K562 (cell line): Measurements from ENCODE around the gene FBXO10. TPM values are rescaled to one million over a fixed set of nuclear protein-coding genes. Genes with fewer than 3 reads are reported as not detected.
A peak's percentile ranks its signal among the peaks of the same experiment; 100 is the strongest.

Experiments
- ATAC-seq: fragments of 200-7000 bp; cut with Tn5 transposase; 3 replicates; pipeline ENCODE4 v1.9.1; 2020; ENCODE audit warnings: moderate library complexity
- BruUV-seq: library from RNA; stranded (reverse); fragments of 400-500 nt; replicated peaks from 2 replicates; lab custom pipeline; 2021; lab: Mats Ljungman, UMichigan
- CTCF ChIA-PET: fragments of 300-600 bp; formaldehyde crosslinking; extraction: SDS; loops from one replicate; lab custom pipeline; 2021; ENCODE audit warnings: low intra/inter-chr PET ratio; lab: Yijun Ruan, JAX
- POLR2A ChIA-PET: fragments of 300-600, 350-650 bp; sonication (Branson Sonifier 250); formaldehyde crosslinking; extraction: SDS; loops from one replicate; lab custom pipeline; 2021; ENCODE audit warnings: antibody characterized with exemption, inconsistent platforms; lab: Yijun Ruan, JAX
- DNase-seq, 4 experiments: peaks; one replicate each; pipeline versions ENCODE4 v3.0.0 to v3.0.0-alpha.2; 2011 to 2018; ENCODE audit warnings: low spot score in 3 of 4, mixed read lengths in 3 of 4; ENCODE audit errors: extremely low read depth in 1 of 4
- FAIRE-seq: peaks from 2 replicates; lab custom pipeline; 2011; peaks lifted over from hg19 to GRCh38; lab: Jason Lieb, UNC
- H2AFZ ChIP-seq: 2 replicates; pipeline ENCODE4 v1.6.0; 2011; ENCODE audit warnings: low read depth, low read length, control low read depth, inconsistent platforms
- H3K27ac ChIP-seq: fragments of 200-600 bp; 3 replicates; pipeline ENCODE4 v1.8.0; 2011; ENCODE audit warnings: low read depth, mild to moderate bottlenecking, control low read depth, inconsistent platforms, low read length, moderate library complexity, mixed read lengths; ENCODE audit errors: extremely low read depth
- H3K27me3 ChIP-seq, 2 experiments: fragments of 300-600 bp in 1 of 2; 2 replicates in 1 of 2; 3 replicates in 1 of 2; pipeline versions ENCODE4 v1.6.0 to v1.8.0; 2011; ENCODE audit warnings: inconsistent platforms in 2 of 2, low read length in 2 of 2, mild to moderate bottlenecking in 1 of 2, mixed read lengths in 1 of 2, moderate library complexity in 1 of 2; ENCODE audit not compliant: control insufficient read depth in 2 of 2, insufficient read depth in 2 of 2
- H3K36me3 ChIP-seq: fragments of 300-600 bp; 3 replicates; pipeline ENCODE4 v1.8.0; 2011; ENCODE audit warnings: mild to moderate bottlenecking, low read length, inconsistent platforms; ENCODE audit not compliant: control insufficient read depth, insufficient read depth
- H3K4me1 ChIP-seq, 2 experiments: fragments of 200-600 bp in 1 of 2; replicated peaks in 1 of 2; 2 replicates in 1 of 2; 3 replicates in 1 of 2; pipeline versions ENCODE4 v1.5.1 to v1.8.0; 2011; ENCODE audit warnings: inconsistent platforms in 2 of 2, low read length in 2 of 2, mild to moderate bottlenecking in 1 of 2, mixed read lengths in 1 of 2, moderate library complexity in 1 of 2; ENCODE audit not compliant: control insufficient read depth in 2 of 2, insufficient read depth in 2 of 2
- H3K4me2 ChIP-seq: 2 replicates; pipeline ENCODE4 v1.6.1; 2011; ENCODE audit warnings: low read length, control low read depth, inconsistent platforms, mixed read lengths; ENCODE audit not compliant: insufficient read depth
- H3K4me3 ChIP-seq: fragments of 200-600 bp; sonication (generic), shearing (Covaris generic); 2 replicates; pipeline ENCODE4 v1.5.1; 2016; ENCODE audit warnings: control low read depth, inconsistent platforms
- H3K79me2 ChIP-seq: fragments of 200-600 bp; 3 replicates; pipeline ENCODE4 v1.8.0; 2011; ENCODE audit warnings: low read length, inconsistent platforms; ENCODE audit not compliant: control insufficient read depth, insufficient read depth
- H3K9ac ChIP-seq, 2 experiments: 2 replicates each; pipeline versions ENCODE4 v1.6.0 to v1.6.1; 2011; ENCODE audit warnings: low read depth in 2 of 2, low read length in 2 of 2, control low read depth in 1 of 2, inconsistent platforms in 1 of 2, mild to moderate bottlenecking in 1 of 2, mixed read lengths in 1 of 2; ENCODE audit not compliant: insufficient read depth in 1 of 2
- H3K9me1 ChIP-seq: one replicate; pipeline ENCODE4 v1.6.0; 2011; ENCODE audit warnings: inconsistent platforms, mild to moderate bottlenecking, low read length, moderate library complexity; ENCODE audit not compliant: control insufficient read depth, insufficient read depth
- H3K9me3 ChIP-seq: replicated peaks from 2 replicates; pipeline ENCODE4 v1.5.1; 2011; ENCODE audit warnings: low read depth, low read length, inconsistent platforms; ENCODE audit not compliant: control insufficient read depth, insufficient read depth
- H4K20me1 ChIP-seq: replicated peaks from 2 replicates; pipeline ENCODE4 v1.6.1; 2011; ENCODE audit warnings: low read length, inconsistent platforms, mixed read lengths; ENCODE audit not compliant: control insufficient read depth, insufficient read depth
- CREB1 ChIP-seq, 2 experiments: sonication (generic) in 1 of 2; formaldehyde crosslinking in 1 of 2; IDR thresholded peaks; 2 replicates each; pipeline versions ENCODE4 v1.6.1 to v1.8.0; 2012 to 2022; ENCODE audit warnings: inconsistent platforms in 1 of 2, mild to moderate bottlenecking in 1 of 2, missing genetic modification reagents in 1 of 2, moderate library complexity in 1 of 2
- FOSL1 ChIP-seq: fragments of 200-800 bp; sonication (Bioruptor generic); conservative IDR thresholded peaks from 2 replicates; pipeline ENCODE4 v1.6.1; 2016; ENCODE audit warnings: missing genetic modification characterization, missing compliant biosample characterization
- FOXK2 ChIP-seq, 2 experiments: fragments of 450-650 bp; IDR thresholded peaks in 1 of 2; conservative IDR thresholded peaks in 1 of 2; 2 replicates each; pipeline ENCODE4 v1.6.1; 2016; ENCODE audit warnings: low read depth in 2 of 2, mild to moderate bottlenecking in 1 of 2
- GABPA ChIP-seq: fragments of 200-800 bp; sonication (Bioruptor generic); conservative IDR thresholded peaks from 2 replicates; pipeline ENCODE4 v1.6.1; 2016; ENCODE audit warnings: low read depth, missing genetic modification characterization, missing compliant biosample characterization
- HDAC2 ChIP-seq: fragments of 450-650 bp; IDR thresholded peaks from 2 replicates; pipeline ENCODE4 v1.6.1; 2016; ENCODE audit warnings: mild to moderate bottlenecking
- HMGXB4 ChIP-seq: sonication (generic); formaldehyde crosslinking; IDR thresholded peaks from 2 replicates; pipeline ENCODE4 v1.8.1; 2023; ENCODE audit warnings: mild to moderate bottlenecking, missing genetic modification reagents
- MAFG ChIP-seq: fragments of 450-650 bp; conservative IDR thresholded peaks from 2 replicates; pipeline ENCODE4 v1.6.1; 2016; ENCODE audit warnings: missing genetic modification characterization, missing compliant biosample characterization
- NCOA6 ChIP-seq: fragments of 450-650 bp; IDR thresholded peaks from 2 replicates; pipeline ENCODE4 v1.6.1; 2017; ENCODE audit warnings: mild to moderate bottlenecking
- NFE2L1 ChIP-seq: fragments of 450-650 bp; IDR thresholded peaks from 2 replicates; pipeline ENCODE4 v1.6.1; 2016; ENCODE audit warnings: missing genetic modification characterization, low read depth, mild to moderate bottlenecking, missing compliant biosample characterization, moderate library complexity, borderline replicate concordance
- PURB ChIP-seq: sonication (generic); formaldehyde crosslinking; IDR thresholded peaks from 2 replicates; pipeline ENCODE4 v1.9.0; 2021; ENCODE audit warnings: low read depth, mild to moderate bottlenecking, missing genetic modification reagents
- SMARCA4 ChIP-seq: fragments of 450-650 bp; IDR thresholded peaks from 2 replicates; pipeline ENCODE4 v1.6.1; 2016
- TFAP4 ChIP-seq: sonication (generic); formaldehyde crosslinking; IDR thresholded peaks from 2 replicates; pipeline ENCODE4 v1.8.0; 2022; ENCODE audit warnings: missing genetic modification reagents, mild to moderate bottlenecking, moderate library complexity, borderline replicate concordance
- TRIM25 ChIP-seq: fragments of 450-650 bp; IDR thresholded peaks from 2 replicates; pipeline ENCODE4 v1.7.0; 2016; ENCODE audit warnings: borderline replicate concordance
- ZNF384 ChIP-seq: IDR thresholded peaks from 2 replicates; pipeline ENCODE4 v1.6.1; 2012; ENCODE audit warnings: low read depth, low read length, improper control_type of control experiment
- ZNF511 ChIP-seq: sonication (generic); formaldehyde crosslinking; IDR thresholded peaks from 2 replicates; pipeline ENCODE4 v1.8.0; 2022; ENCODE audit warnings: mild to moderate bottlenecking, missing genetic modification reagents
- WGBS: fragments of 100-300 bp; shearing (Covaris generic); methylation state at CpG from one replicate; pipeline ENCODE4 v1.1.6; 2016; ENCODE audit warnings: low coverage, mixed read lengths; ENCODE audit not compliant: insufficient coverage; ENCODE audit errors: missing lambda C conversion rate; 5-methylcytosine and 5-hydroxymethylcytosine counted together
- in situ Hi-C: fragments of 300-500 bp; cut with MboI; formaldehyde crosslinking; loops from 4 replicates; pipeline ENCODE4 v1.15.0; 2018; ENCODE audit warnings: inconsistent platforms, mixed read lengths
- intact Hi-C: fragments of 100-400 bp; cut with micrococcal nuclease; formaldehyde crosslinking; loops from 2 replicates; pipeline ENCODE4 v1.14.2; 2022
- polyA plus RNA-seq, 8 experiments: library from polyadenylated mRNA; depleted of rRNA in 4 of 8; stranded (reverse) in 5 of 8; unstranded in 3 of 8; fragments of >200 nt; fragmentation: Nextera tagmentation in 2 of 8; fragmentation: Illumina TruSeq in 1 of 8; extraction: Ambion mirVana in 2 of 8; extraction: Trizol in 1 of 8; gene quantifications; 2 replicates each; pipeline versions ENCODE4 v1.2.1 to v1.2.3, GENCODE V29; 2011 to 2014; ENCODE audit warnings: inconsistent platforms in 1 of 8, missing spikeins in 1 of 8
- total RNA-seq, 7 experiments: library from RNA; depleted of rRNA in 6 of 7; stranded (reverse); fragments of >200 nt in 6 of 7; fragmentation: Illumina TruSeq in 2 of 7; extraction: Trizol in 2 of 7; gene quantifications; 2 replicates each; pipeline versions ENCODE4 v1.2.1 to v1.2.3, GENCODE V29; 2011 to 2021; ENCODE audit warnings: low replicate concordance in 1 of 7

The FBXO10 gene
- total and polyA plus RNA-seq, 9 of the 15 experiments (the other 6 are each of a cell fraction or from before 2014, with no cell fraction given) = 0.84 to 9.9 (median 6.0) TPM

- 33% methylated on average over 7 of the region's 7 CpGs for WGBS
- 0 out of 2 replicates have a peak overlapping the region, but pooled peaks have one; percentile 7 for H3K4me3 ChIP-seq
- peaks cover 1 to 6% of the 10 kb centered on the region in 2 experiments; a peak in 2 of 5 replicates for H3K27me3 ChIP-seq
- in situ Hi-C loops (no loop called here), intact Hi-C loops (no loop called here)
- CTCF ChIA-PET = interaction anchor here (0.6 kb wide), 1 partner anchor 53 kb away, joined by 3 read pairs; no protein-coding TSS in a partner anchor
- peak overlapping the region; percentile 75 for H2AFZ ChIP-seq
- no peaks in the 10 kb centered on the region; the same call in 1 of the 2 replicates for H3K9me3 ChIP-seq
- H3K4me1 ChIP-seq = peaks cover 8 to 9% of the 10 kb centered on the region in 2 experiments
- no peaks in the 10 kb centered on the region for H3K79me2 ChIP-seq
- H3K27ac ChIP-seq = no peak overlapping the region; the same call in 2 of the 3 replicates
- no peaks in the 10 kb centered on the region for H3K9me1 ChIP-seq
- ATAC-seq = no peak; the same call in 2 of the 3 replicates
- no TSS peak for BruUV-seq
- no peaks in the 10 kb centered on the region for H4K20me1 ChIP-seq
- H3K4me2 ChIP-seq = peak overlapping the region; percentile 21; the same call in 1 of the 2 replicates
- no peak overlapping the region for H3K9ac ChIP-seq
- FAIRE-seq = no peak
- H3K36me3 ChIP-seq = no peaks in the 10 kb centered on the region
- POLR2A ChIA-PET = interaction anchor here (0.6 kb wide), 1 partner anchor 23 kb away, joined by 3 read pairs; no protein-coding TSS in a partner anchor
- DNase-seq = no peak
- TF ChIP-seq NFE2L1 (tag) = peak; percentile 58
- no peak for TF ChIP-seq HMGXB4 (CRISPR knock-in tag)
- TF ChIP-seq TRIM25 = no peak
- no peak for TF ChIP-seq HDAC2
- TF ChIP-seq MAFG (tag) = peak; percentile 77
- no peak for TF ChIP-seq ZNF511
- TF ChIP-seq ZNF384 = 0 out of 2 replicates have a peak, but pooled peaks have one; percentile 11
- TF ChIP-seq TFAP4 (CRISPR knock-in tag) = no peak
- TF ChIP-seq FOSL1 = peak; percentile 72
- no peak for TF ChIP-seq PURB (CRISPR knock-in tag)
- TF ChIP-seq FOXK2 (conservative IDR thresholded peaks at IDR 0.05 in 1 of 2, IDR thresholded peaks at IDR 0.05 in 1 of 2; ENCODE audit: low read depth in 2 of 2) = peak in 1 of 2 experiments; percentile 18; a peak in 1 of 4 replicates
- no peak for TF ChIP-seq CREB1 (IDR thresholded peaks at IDR 0.05)
- TF ChIP-seq CREB1 (CRISPR knock-in tag; IDR thresholded peaks at IDR 0.05) = no peak
- no peak for TF ChIP-seq NCOA6
- TF ChIP-seq GABPA = 0 out of 2 replicates have a peak, but pooled peaks have one; percentile 17
- peak; percentile 51; the same call in 1 of the 2 replicates for TF ChIP-seq SMARCA4
These were observed 104.1 kb downstream of the FBXO10 start for GRCh38 chr9:37471942-37472684.
